Stimulated activated CD4-positive, alpha-beta T cell treated with anti-CD3 and anti-CD28 coated beads, Interleukin-1b, Interleukin-23, amount 100 ng/mL, for 48 hours (primary cell): Measurements from ENCODE around the gene CTCFL.

Experiments used
- DNase-seq: peaks from one replicate; pipeline ENCODE4 v3.0.0-alpha.2; 2020

Gene CTCFL

GRCh38 chr20:57459897-57460296 lies 65.0 kb downstream of the CTCFL start:
- no peak for DNase-seq

- no peak for DNase-seq
Observed at GRCh38 chr20:57459278-57459677, 65.7 kb downstream of the CTCFL start.

DNA sequence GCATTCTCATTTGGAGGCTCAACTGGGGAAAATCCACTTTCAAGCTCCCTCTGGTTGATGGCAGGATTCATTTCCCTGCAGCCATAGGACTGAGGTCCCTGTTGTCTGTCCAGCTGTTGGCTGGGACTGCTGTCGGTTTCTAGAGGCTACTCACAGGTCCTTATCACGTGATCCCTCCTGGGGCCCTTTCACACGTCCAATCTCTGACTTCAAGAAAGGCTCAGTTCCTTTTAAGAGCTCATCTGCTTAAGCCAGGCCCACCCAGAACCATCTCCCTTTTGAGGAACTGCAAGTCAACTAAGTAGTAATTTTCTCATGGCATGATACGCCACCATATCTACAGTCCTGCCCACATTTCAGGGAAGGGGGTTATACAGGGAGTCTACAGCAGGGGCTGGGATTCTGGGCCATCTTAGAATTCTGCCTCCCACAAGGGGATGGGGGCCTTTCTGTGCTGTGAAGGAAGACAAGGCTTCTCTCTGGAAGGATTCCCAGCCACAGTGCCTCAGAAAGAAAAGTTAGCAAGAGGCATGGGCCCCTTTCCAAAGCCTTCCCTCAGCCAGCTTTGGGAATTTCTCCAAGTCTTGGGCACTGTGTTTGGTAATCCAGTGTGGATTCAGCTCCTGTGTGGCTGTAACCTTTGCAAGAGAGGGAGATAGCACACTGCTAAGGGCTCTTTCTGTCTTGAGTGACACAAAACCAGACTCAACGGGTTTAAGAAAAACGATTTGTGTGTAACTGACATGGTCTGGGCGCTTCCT lies 66.4 kb downstream of the CTCFL start:
- no peak for DNase-seq

DNA sequence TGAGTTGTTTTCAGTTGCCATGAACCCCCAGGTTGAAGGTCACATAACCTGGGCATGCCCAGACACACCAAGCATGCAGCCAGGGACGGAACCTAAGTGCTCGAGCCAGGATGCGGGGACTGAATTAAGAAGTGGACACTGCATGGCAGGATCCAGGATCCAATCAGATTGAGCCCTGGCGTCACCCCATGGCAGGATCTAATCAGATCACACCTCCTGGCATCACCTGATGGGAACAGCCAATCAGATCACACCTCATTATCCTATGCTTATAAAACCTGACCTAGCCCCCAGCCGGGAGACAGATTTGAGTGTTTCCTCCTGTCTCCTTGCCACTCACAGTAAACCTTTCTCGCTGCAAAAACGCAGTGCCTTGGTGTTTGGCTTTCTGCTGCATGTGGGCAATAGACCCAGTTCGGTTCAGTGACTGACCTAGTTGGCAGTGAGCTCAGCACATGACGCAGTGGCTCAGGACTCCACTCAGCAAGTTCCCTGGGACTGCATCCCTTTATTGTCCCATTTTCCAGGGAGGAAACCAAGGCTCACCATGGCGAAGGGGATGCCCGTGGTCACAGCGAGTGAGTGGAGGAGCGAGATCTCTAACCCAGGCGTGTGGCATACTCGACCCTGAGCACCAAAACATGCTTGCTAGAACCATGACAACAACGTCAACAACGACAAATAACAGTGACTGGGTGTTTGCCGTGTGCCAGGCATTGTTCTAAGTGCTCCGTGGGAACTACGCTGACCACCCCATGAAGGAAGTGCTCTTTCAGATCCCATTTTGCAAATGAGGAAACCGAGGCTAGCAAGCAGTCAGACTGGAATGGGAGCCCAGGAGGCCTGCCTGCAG lies 67.5 kb downstream of the CTCFL start:
- no peak for DNase-seq

DNA sequence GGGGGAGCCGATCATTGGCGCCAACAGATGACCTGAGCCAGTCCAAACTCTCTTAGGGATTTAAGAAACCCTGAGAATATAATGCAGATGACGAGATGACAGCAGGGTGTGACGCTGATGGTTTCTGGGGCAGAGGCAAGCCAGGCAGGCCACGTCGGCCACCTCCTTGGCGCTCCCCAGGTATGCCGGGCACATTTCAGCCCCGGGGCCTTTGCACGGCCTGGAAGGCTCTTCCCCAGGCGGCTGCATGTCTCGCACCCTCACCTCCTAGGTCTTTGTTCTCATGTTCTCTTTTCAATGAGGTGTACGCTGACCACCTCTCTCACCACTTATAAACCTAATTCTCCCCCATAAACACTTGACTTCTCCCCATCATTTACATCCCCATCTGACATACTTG lies 68.8 kb downstream of the CTCFL start:
- no peak for DNase-seq

- no peak for DNase-seq
Observed at GRCh38 chr20:57455386-57455785, 69.6 kb downstream of the CTCFL start.

DNA sequence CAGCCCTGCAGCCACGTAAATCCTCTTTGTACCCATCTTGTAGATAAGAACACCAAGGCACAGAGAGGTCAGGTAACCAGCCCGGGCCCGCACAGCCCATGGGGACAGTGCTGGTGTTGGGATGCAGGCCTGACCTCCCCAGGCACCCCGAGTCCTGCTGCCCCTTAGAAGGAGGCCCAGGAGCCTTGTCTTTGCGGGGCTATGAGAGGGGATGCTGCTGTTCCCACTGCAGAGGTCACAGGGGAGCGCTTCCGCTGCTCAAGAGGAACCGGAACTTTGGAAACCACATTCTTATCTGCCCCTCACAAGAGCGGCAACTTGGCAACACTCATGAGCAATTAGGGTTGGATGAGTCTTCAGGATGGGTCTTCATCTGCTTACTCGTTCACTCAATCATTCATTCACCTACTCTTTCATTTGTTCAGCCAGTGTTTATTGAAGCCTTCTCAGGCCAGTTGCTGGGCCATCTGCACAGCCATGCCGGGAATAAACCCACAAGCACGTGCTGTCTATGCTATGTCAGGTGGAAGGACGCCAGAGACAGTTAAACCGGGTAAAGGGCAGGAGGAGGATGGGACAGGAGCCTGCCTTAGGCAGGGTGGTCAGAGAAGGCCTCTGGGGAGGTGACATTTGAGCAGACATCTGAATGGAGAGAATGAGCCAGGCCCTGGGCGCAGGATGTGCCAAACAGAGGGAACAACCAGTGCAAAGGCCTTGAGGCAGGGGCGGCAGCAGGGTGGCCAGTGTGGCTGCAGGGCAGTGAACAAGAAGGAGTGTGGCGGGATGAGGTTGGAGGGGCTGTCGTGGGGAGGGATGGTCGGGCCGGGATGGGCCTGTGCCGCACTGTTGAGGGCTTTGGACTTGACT lies 72.9 kb downstream of the CTCFL start:
- DNase-seq, result no peak

- DNase-seq, result no peak
Observed at GRCh38 chr20:57451431-57451794, 73.5 kb downstream of the CTCFL start.

- DNase-seq, result no peak
Observed at GRCh38 chr20:57450931-57451330, 74.0 kb downstream of the CTCFL start.

DNA sequence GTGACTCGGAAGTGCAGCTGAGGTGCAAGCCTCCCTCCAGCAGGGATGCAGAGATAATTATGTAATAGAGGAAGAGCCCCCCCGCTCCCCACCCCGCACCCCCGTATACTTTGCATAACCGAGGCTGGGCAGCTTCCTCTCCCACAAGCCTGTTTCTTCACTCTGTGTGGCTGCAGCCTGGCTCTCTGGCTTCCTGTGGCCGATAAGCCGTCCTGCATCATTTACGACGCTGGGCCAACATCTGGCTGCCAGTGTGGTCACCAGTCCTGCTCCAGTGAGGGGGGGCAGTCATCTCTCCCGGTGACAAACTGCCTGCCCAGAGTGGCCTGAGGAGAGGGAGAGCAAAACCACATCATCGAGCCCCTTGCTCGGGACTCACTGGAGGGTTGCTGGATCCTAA lies 74.5 kb downstream of the CTCFL start:
- DNase-seq, result no peak

GRCh38 chr20:57449398-57450354 lies 75.3 kb downstream of the CTCFL start:
- no peak for DNase-seq

DNA sequence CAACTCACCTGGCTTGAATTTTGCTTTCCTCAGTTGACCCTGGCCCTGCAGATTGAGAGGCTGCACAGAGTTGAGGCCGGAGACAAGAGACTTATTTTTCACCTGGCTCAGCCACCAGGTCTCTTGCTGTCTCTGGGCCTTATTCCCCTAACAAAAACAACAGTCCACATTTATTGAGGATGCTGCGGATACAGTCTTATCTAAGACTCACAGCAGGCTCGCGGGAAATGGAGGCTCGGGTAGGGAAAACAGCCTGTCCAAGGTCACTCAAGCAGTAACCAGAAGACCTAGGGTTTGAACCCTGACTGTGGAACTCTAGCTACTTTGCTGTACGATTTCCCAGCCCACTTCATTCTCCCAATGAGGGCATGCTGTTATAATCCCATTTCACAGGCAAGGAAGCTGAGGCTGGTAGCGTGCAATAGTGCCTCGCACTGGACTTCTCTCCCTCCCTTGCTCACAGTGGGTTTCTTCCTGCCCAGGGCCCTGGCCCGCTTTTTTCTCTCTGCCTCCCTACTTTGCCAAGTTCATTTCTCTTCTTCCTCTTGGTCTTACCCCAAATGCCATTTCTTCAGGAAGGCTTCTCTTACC lies 76.1 kb downstream of the CTCFL start:
- no peak for DNase-seq
